ENCODE results near the gene AGR3.

DNA sequence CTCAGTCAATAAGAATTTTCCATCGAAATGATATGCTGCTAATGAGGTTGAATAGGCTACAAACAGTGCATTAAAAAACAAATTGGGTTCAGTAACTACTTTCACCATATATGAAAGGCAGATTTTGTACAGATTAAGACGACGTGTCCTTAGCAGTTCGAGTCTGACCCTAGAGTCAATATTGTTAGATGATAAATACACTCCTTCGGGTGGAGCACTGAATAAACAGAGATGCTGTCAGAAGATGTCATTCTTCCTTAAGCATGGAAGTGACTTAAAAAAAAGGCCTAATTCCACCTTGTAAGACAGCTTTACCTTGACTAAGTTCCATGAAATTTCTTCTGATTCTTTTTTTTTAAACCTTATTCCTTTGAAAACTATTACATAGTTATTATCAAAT is 71.2 kb downstream of the AGR3 start:
- TF ChIP-seq TCF7L2 (IDR thresholded peaks at IDR 0.05; ENCODE audit: borderline replicate concordance, extremely low read depth, insufficient read depth, insufficient read length) = no peak
- TF ChIP-seq POLR2AphosphoS5 (IDR thresholded peaks at IDR 0.05; ENCODE audit: low read depth, low read length) = no peak
- no peak for TF ChIP-seq JUND (IDR thresholded peaks at IDR 0.05)

Measured in HCT116 (cell line).